ENCODE data around the gene GEN1.

GEN1 gene

GRCh38 chr2:17830053-17831034 is 76.4 kb downstream of the GEN1 start:
- peak; percentile 79 for TF ChIP-seq L3MBTL2 (conservative IDR thresholded peaks at IDR 0.05)
- TF ChIP-seq CTBP1 (IDR thresholded peaks at IDR 0.05; ENCODE audit: borderline replicate concordance) = no peak
- ChIA-PET POLR2A (no interaction called here), CTCF (interaction anchor here (0.7 to 1.1 kb wide), 3 partner anchors 9 to 15 kb away, joined by 3 to 4 read pairs (median 3); no protein-coding TSS in a partner anchor)
- DNase-seq (ENCODE audit: extremely low spot score) = peak; percentile 88

- no peak for DNase-seq (ENCODE audit: extremely low spot score)
- ChIA-PET POLR2A (no interaction called here), CTCF (no interaction called here)
- TF ChIP-seq L3MBTL2 (conservative IDR thresholded peaks at IDR 0.05) (no peak), SP1 (IDR thresholded peaks at IDR 0.05) (no peak), ZNF384 (IDR thresholded peaks at IDR 0.05) (no peak), FOXM1 (IDR thresholded peaks at IDR 0.05; ENCODE audit: borderline replicate concordance) (no peak), FOXA1 (IDR thresholded peaks at IDR 0.05) (no peak), ARNT (IDR thresholded peaks at IDR 0.05) (no peak), PKNOX1 (IDR thresholded peaks at IDR 0.05) (no peak), HDGF (IDR thresholded peaks at IDR 0.05; ENCODE audit: borderline replicate concordance) (no peak), SUZ12 (IDR thresholded peaks at IDR 0.05) (no peak), BHLHE40 (IDR thresholded peaks at IDR 0.05; ENCODE audit: borderline replicate concordance) (no peak), LEF1 (IDR thresholded peaks at IDR 0.05; ENCODE audit: borderline replicate concordance) (no peak), FOXK2 (IDR thresholded peaks at IDR 0.05) (no peak), CTBP1 (IDR thresholded peaks at IDR 0.05; ENCODE audit: borderline replicate concordance) (no peak), ELF4 (IDR thresholded peaks at IDR 0.05) (no peak), TARDBP (IDR thresholded peaks at IDR 0.05) (no peak), NFRKB (IDR thresholded peaks at IDR 0.05) (no peak)
These were observed 81.6 kb downstream of the GEN1 start for GRCh38 chr2:17835516-17835915.
